ENCODE data around the gene XRCC3.

XRCC3 gene

DNA sequence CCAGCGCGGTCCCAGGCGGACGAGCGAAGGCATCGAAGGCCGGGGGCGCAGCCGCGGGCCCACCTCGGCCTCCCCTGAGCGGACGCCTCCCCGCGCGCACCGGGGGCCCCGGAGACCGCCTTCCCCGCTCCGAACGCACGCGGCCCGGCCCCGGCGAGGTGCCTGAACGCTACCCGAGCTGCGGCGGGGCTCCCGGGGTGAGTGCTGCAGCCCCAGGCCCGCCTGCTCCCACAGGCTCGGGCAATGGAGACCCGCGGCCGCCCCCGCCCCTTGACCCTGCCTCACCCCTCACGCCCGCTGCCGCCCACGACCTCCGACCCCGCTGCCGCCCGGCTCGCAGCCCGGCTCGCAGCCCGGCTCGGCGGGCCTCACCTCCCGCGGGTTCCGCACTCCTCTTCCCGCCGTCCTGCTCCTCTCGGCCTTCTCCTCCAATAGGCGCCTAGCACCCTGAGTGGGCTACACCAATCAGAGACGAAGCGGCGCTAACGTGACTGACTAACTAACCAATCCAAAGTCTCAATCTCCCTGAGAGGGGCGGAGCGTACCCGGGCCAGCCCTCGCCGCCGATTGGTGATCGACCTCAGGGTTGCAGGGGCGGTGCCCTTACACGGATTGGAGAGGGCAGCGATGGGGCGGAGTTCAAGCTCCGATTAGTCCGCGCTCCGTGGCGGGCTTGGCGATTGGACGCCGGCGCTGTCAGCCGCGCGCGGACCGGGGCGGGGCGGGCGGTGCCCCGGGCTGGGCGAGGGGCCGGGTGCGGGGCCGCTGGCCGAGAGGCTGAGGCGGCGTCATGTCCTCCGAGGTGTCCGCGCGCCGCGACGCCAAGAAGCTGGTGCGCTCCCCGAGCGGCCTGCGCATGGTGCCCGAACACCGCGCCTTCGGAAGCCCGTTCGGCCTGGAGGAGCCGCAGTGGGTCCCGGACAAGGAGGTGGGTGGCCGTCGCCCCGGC, at the start of gene XRCC3, which contains the start of gene ZFYVE21:
Gene XRCC3 (minus strand): TSS at position 400 of the 949 bp plus-strand sequence. CDS start 4,364 bp downstream, outside the sequence.
Gene ZFYVE21 (plus strand): TSS at position 759 of the 949 bp plus-strand sequence. CDS start 32 bp downstream, at position 791.
- peak; percentile 100 for DNase-seq (ENCODE audit: low spot score)

DNA sequence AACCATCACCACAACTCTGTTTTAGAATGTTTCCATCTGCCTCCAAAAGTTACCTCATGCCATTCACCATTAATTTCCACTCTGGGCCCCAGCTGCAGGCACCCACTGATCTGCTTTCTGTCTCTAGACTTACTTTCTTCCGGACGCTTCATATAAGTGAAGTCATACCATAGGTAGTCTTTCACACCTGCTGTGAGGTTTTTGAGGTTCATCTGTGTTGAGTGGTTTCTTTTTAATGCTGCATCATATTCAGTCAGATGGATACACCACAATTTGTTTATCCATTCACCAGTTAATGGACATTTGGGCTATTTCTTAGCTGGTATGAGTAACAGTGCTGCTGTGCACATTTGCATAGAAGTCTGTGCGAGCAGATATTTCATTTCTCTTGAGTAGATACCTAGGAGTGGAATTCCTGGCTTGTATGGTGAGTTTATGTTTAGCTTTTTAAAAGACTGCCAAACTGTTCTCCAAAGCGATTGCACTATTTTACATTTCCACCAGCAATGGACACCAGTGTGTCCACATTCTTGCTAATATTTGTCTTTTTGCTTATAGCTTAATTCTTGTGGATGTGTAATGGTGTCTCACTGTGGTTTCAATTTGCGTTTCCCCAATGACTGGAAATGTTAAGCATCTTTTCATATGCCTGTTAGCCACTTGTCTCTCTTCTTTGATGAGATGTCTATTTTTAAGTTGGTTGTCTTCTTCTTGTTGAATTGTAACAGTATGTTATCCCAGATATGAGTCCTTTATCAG, 48.7 kb upstream of the XRCC3 start:
- DNase-seq (ENCODE audit: low spot score), result no peak

DNA sequence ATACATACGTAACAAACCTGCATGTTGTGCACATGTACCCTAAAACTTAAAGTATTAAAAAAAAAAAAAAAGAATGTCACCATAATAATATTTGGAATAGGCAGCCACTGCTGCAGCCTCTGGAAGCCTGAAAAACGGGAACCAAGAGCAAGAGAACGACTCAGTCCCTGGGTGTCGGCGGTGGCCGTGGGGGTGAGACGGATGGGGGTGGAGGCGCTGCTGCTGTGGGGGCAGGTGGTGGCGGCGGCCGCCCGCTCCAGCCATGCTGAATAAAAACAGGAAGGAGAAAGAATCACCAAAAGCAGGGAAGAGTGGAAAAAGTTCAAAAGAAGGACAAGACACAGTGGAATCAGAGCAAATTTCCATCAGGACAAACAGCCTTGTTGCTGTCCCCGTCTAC, 47.3 kb upstream of the XRCC3 start:
- no peak for DNase-seq (ENCODE audit: low spot score)

DNA sequence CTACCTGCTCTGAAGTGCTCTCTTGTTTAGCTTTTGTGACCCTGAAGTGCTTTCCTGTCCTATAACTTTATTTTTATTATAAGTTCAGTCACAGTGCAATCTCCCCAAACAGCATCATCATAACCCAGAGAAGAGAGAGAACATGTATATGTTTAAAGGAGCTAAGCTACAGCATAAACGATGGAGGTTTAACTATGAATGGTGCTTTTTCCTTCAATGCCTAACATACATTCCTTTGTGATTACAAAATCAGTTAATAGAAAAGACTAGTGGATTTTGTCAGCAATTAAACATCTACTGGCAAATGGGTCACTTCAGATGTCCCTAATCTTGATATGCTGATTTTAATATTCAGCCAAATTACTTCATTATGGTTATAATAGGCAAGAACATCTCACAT, 46.8 kb upstream of the XRCC3 start:
- DNase-seq (ENCODE audit: low spot score), result no peak

DNA sequence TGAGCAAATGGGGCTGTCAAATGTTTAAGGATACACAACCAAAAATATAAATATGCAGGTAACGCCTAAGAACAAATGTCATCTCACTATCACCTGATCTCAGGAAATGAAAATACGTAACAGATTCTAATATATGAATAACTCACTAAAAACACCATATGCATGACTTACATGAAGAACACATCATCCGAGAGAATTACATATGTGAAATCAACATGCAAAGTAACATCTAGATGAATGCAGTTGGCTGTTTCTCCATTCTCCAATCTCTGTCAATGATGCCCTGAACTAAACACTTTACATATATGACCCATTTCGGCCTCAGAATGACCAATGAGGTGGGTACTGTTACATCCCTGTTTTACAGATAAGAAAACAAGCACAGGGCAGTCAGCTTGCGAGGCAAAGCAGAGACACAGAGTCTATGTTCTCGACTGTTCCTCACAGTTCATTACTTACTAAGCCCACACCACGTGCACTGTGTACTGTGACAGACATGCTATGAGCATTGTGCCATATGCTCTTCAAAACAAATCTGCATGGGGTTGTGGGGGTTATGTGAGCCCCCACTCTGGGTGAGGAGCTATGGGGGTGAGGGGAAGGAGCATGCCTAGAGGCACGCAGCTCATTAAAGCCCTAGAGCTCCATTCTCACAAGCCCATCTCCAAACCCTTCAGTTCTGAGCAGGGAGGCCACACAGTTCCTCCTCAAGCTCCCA, 43.0 kb upstream of the XRCC3 start:
- DNase-seq (ENCODE audit: low spot score), result no peak

DNA sequence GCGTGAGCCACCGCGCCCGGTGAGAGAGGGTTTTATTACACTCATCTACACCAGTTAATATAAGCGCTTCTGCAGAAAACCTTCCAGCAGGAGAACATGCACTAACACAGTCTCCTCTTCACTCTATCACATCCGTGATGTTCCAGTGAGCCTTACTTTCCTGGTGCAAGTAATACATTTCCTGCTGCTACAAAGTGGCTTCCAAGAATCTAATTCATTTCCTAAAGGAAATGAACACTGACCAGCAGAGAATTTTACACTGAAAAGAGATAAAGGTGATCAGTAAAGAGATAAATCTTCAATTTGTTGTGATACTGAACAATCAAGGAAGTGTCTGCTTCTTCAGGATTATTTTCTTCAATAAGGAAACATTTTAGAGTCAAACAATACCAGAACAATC, 39.8 kb upstream of the XRCC3 start:
- DNase-seq (ENCODE audit: low spot score), result no peak

DNA sequence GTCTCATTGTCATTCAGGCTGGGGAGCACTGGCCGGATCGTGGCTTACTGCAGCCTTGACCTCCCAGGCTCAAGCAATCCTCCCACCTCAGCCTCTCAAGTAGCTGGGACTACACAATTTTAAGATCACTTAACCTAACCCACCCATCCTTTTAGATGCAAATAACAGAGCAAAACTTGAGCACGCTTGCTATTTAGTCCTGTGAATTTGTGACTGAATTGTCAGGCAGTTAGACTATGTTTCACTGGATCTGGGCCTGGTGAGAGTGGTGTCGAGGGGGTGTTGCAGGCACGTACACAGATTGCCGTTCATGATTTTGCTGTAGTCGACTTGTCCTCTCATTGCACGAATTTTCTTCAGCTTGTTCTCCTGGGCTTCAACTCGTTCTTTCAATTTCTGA, 38.5 kb upstream of the XRCC3 start:
- no peak for DNase-seq (ENCODE audit: low spot score)

DNA sequence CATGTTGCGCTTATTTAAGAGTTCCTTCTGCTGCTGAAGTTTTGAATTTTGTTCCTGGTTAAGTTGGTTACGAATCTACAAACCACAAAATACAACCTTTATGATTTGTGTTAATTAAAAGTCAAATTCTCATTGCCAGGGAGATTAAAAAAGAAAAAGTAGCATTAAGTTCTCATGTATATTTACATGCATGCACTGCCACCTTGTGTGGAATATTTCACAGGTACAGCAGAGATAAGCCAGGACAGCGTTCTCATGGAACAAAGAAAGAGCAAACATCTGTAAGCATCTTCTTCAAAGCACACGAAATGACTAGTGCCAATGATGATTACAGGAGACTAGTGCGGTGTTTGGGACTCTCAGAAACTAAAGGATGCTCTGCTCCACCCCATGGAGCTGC, 34.6 kb upstream of the XRCC3 start:
- no peak for DNase-seq (ENCODE audit: low spot score)

DNA sequence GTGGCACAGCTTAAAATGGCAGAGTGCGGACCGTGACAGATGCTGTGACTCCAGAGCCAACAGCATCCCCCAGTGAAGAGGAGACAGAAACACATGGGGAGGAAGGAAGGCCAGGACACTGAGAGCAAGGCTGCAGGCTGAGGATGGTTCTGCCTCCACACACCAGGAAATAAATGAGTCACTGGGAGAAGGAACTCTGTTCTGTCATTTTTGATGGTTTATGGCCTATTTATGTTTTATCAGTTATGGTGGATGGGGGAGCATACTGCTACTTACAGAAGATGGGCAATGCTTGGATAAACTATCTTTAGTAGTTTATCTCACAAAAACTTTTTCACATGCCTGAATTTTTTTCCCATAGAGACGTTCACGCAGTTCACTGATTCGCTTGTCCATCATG, 34.2 kb upstream of the XRCC3 start:
- peak; percentile 3 for DNase-seq (ENCODE audit: low spot score)

DNA sequence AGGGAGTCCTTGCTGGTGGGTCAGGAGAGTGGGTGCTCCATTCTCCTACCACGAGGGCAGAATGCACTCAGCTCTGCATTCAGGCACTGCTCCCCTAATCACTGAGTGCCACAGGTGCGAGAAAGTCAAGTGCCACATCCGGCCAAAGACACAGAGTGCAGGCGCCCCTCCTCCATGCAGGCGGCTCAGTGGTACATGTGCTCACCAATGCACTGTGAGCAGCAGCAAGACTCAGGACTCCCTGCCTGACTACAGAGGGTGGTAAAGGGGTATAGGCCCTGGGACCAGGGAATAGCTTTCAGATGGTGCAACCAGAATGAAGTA, 33.2 kb upstream of the XRCC3 start:
- no peak for DNase-seq (ENCODE audit: low spot score)

DNA sequence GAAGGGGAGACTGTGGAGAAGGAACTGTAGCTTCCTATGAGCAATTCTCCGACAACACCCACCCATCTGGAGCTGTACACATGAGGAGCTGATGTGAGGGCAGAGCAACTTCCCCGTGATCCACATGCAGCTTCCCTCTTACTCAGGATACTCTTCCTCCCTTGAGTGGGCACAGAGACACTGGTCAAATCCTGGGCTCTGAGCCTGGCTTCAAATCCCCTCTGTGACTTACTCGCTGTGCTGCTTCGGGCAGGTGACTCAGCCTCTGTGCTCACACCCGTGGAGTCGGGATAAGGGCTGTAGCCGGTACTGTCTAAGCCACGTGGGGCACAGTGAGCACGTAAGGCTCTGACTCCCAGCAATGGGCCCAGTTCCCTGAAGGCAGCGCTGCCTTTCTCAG, 31.4 kb upstream of the XRCC3 start:
- peak; percentile 71 for DNase-seq (ENCODE audit: low spot score)

DNA sequence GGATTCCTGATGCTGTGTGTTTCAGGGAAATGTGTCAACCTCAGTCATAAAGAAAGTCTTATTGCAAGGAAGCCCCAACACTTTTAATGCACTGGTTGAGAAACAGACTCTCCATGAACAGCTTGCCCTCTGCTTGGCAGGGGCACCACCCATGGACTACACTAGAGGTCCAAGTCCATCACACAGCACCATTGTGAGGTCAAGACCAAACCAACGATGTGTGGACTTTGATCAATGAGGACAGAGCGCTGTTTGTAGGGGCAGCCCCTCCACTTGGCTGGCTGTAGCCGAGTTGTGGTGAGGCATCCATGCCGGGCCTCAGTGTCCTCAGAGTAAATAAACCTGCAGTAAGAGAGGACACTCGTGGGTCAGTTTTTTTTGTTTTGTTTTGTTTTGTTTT, 30.2 kb upstream of the XRCC3 start:
- DNase-seq (ENCODE audit: low spot score), result peak; percentile 2

DNA sequence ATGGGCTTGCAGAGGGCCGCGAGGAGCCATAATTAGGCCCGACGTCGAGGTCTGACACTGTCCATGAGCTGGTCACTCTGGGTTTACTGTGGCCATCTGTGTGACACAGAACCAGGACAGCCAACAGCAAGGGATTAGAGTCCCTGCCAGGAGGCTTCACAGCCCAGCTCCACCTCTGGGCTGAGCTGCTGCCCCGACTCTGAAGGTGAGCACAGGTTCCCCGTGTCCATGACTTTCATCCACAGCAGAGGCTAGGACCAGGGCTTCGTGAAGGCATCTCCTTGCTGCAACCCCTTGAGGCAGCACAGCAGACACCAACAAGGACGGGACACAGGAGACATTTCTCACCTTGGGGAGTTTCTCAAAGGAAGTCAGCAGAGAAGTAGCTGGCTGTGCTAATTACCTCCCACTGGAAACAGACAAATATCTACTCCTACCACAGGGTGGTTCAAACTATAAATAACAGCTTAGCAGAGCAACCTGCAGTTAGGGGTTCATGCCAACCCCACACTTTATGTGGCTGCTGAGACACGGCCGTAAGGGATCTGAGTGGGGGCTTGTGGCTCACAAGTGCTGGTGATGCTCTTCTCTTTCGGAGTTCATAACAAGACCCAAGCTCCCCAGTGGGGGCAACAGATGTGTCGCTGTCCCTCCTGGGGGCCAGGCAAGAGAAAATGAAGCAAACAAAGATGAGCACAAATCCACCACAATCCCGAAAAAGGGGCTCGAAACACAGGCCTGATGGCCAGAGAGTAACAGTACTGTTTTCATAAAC, 29.6 kb upstream of the XRCC3 start:
- no peak for DNase-seq (ENCODE audit: low spot score)

DNA sequence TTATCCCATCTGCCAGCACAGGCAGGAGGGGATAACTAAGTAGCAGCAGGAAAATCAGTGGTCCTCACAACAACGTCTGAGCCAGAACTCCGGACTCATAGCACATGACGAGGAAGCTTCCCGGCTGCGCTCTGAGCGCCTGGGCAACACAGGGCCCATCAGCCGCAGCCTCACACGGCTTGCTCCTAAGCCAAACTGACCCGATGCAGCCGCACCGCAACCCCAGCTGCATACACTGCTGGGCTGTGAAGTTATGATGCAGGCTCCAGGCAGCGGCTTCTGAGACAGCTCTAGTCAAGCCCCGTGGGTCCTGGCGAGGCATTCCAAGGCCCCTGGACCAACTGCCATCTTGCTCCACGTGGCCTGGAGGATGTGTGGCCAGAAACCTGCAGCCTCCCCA, 28.4 kb upstream of the XRCC3 start:
- DNase-seq (ENCODE audit: low spot score), result no peak

DNA sequence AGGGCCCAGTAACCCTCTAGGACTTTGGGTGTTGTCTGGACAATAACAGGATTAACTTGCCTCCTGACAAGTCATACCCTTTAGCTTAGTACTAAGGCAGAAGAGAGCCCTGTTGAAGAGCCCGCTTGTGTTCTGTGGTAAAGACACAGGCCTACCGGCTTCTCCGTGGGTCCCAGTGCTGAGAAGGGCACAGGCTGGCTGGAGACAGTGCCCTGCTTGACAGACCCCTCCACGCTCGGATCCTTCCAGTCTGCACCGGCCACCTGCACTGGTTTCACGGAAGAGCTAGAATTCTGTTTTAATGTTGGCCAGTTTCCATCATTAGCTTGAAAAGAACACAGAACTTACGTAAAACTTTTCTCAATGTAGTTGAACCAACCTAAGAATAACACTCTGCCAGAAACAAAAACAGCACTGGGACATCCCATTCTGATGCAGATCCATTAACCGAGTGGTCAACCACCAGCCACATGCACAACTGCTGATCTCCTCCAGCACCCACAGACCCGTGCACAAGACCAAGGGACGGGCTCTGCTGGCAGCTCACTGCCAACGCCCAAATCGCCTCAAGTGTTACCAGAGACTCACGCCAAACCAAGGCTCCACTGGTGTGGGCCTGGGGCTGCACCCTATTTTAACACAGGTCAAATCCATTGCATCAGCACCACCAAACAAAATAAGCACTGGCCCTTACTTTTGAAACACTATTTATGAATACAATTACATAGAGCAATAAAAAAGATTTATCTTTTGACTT, 27.4 kb upstream of the XRCC3 start:
- no peak for DNase-seq (ENCODE audit: low spot score)

DNA sequence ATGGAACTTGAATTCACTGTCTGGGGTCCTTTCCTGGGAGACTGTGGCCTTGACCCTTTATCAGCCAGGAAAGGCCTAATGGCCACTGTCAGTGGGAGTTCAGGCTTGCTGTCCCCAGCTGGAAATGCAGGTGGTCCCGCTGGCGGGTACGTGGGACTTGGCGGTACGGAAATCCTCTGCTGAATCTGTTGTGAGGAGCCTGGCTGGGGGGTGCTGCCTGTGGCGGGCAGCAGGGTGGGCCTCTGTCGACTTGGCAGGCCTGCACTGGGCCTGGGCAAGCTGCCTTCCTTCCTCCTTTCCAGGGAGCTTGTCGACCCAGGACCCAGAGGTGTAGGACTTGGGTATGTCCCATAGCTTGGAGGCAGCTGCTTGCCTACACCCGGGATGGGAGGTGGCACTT, 26.6 kb upstream of the XRCC3 start:
- DNase-seq (ENCODE audit: low spot score), result no peak

DNA sequence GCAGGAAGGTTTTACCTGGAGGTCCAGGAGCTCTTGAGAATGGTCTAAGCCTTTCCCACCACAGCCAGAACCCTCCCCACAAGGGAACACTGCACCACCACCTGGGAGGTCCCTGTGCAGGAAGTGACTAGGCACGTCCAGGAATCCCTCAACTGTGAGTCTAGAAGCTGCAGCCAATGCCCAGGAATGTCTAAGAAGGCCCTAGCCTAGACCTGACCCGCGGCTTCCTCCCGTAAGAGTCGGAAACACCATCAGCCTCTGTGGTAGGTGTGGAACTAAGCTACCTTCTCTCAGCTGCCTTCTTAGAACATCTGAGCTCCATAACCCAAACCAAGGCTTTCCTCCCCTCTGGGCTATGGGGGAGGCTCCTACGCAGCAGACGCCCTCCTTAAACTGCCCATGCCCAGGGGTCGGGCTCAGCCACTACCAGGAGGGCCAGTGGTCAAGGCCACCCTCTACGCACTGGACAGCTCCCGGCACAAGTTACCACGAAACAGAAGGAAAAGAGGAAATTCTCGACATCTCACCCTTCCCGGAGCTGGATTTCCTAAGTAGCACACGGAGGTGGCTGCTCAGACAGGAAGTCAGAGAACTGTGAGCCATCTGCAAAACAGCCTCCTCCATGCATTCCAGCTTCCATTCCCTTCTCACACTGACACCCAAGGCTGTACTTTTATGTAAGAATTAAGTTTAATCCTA, 25.9 kb upstream of the XRCC3 start:
- DNase-seq (ENCODE audit: low spot score), result no peak

DNA sequence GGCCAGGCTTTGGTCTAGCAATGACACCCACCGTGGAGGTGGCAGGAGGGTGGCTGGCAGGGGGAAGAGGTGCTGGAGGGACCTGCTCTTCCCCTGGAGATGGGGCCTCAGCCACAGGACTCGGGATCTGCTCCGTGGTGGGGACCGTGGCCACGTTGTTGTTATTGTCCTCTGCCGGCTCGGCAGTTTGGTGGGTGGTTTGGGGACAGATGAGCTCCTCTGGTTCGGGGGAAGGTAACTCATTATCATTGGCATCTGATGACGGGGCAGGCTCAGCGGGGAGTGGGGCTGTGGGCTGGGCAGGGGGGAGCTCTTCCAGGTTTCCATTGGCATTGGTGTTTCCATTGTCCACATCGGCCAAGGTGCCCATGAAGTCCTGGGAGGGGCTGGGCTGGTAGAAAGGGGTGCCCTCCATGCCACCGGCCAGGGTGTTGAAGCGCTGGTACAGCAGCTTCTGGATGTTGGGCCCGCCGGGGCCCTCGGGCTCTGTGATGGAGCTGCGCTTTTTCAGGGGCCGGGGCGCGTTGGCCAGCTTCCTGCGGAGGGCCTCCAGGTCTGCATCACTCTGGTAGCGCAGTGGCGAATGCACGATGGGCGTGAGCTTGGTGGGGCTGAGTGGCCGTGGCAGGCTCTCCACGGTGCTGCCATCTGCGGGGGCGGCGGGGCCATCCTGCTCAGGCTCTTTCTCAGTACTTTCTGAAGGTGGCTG, 24.7 kb upstream of the XRCC3 start:
- no peak for DNase-seq (ENCODE audit: low spot score)

DNA sequence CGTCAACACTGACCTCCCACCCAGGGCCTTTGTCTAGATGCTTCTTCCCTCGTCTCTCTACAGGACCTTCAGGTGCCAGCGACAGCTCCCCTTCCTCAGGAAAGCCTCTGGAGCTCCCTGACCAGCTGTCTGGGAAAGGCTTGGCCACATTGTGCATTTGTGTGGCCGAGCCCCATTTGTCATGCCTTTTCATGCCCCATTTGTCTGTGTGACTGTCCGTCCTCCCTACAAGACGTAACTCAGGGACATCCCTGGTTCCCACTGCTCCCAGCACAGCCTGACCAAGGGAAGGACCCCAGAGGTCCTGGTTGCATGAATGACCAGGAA, 24.2 kb upstream of the XRCC3 start:
- no peak for DNase-seq (ENCODE audit: low spot score)

Data from AG20443 (cell line).